Measurements from ENCODE around the gene ANKRD45.
"Not testable (repeated sequence)": the region's sequence is repeated elsewhere in the genome, so short reads cannot be mapped to it uniquely, and the experiment has no call there.

Gene ANKRD45

DNA sequence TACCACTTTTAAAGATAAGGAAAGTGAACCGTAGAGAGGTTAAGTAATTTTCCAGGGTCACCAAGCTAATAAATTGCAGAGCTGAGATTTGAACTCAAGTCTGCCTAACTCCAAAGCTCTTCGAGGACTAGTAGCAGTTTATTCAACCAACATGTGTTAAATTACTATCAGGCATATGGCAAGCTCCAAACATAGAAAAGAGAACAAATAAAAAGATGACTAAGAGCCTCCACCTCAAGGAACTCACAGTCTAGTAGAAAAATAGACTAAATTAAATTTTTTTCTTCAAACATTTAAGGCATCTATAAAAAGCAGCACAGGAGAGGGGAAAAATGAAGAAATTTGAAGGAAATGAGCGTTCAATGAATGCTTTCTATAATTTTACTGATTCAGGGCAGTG is 89.0 kb downstream of the ANKRD45 start:
- DNase-seq (ENCODE audit: low read depth): no peak
- TF ChIP-seq, protein P1, sequence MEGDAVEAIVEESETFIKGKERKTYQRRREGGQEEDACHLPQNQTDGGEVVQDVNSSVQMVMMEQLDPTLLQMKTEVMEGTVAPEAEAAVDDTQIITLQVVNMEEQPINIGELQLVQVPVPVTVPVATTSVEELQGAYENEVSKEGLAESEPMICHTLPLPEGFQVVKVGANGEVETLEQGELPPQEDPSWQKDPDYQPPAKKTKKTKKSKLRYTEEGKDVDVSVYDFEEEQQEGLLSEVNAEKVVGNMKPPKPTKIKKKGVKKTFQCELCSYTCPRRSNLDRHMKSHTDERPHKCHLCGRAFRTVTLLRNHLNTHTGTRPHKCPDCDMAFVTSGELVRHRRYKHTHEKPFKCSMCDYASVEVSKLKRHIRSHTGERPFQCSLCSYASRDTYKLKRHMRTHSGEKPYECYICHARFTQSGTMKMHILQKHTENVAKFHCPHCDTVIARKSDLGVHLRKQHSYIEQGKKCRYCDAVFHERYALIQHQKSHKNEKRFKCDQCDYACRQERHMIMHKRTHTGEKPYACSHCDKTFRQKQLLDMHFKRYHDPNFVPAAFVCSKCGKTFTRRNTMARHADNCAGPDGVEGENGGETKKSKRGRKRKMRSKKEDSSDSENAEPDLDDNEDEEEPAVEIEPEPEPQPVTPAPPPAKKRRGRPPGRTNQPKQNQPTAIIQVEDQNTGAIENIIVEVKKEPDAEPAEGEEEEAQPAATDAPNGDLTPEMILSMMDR (conservative IDR thresholded peaks at IDR 0.05; ENCODE audit: low read length): no peak

DNA sequence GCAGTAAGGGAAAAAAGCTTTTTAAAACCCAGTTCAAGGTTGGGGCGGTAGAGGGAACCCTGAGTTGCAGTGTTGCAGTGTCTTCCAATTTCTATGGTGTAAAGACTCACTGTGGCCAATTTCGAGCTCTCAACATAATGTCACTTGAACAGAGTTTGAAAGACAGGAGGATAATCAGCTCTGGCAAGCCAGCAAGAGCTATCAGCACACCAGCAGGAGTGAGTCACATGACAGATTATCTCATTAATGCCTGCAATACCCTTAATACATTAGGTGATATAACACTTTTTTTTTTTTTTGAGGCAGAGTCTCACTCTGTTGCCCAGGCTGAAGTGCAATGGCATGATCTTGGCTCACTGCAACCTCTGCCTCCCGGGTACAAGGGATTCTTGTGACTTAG is 89.6 kb downstream of the ANKRD45 start:
- DNase-seq (ENCODE audit: low read depth): no peak
- H3K4me3 ChIP-seq (ENCODE audit: low read length): no peak overlapping the region
- TF ChIP-seq, protein P1 (conservative IDR thresholded peaks at IDR 0.05; ENCODE audit: low read length): no peak

More for the DNA sequence above, 89.0 kb downstream of the ANKRD45 start:
- no peak overlapping the region for H3K4me3 ChIP-seq (ENCODE audit: low read length)

DNA sequence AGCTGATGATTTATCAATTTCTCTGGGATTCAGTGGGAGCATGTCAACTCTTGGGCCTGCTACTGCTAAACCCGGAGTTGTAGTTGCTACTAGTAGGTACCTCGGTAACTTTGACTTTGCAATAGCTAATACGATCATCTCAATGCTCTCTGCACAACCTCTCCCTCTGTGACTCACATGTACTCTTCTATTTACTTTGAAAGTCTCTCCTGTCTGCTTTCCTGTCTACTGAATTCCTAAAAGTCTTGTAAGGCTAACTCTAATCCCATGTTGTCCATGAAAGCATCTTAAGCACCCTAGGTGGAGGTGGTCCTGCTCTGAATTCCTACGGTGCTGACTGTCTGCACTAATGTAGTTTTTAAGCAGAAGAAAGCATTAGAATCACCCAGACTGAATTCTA is 96.1 kb downstream of the ANKRD45 start:
- H3K4me3 ChIP-seq (ENCODE audit: low read length): no peak overlapping the region
- TF ChIP-seq, protein P1 (conservative IDR thresholded peaks at IDR 0.05; ENCODE audit: low read length): no peak
- no peak for DNase-seq (ENCODE audit: low read depth)

DNA sequence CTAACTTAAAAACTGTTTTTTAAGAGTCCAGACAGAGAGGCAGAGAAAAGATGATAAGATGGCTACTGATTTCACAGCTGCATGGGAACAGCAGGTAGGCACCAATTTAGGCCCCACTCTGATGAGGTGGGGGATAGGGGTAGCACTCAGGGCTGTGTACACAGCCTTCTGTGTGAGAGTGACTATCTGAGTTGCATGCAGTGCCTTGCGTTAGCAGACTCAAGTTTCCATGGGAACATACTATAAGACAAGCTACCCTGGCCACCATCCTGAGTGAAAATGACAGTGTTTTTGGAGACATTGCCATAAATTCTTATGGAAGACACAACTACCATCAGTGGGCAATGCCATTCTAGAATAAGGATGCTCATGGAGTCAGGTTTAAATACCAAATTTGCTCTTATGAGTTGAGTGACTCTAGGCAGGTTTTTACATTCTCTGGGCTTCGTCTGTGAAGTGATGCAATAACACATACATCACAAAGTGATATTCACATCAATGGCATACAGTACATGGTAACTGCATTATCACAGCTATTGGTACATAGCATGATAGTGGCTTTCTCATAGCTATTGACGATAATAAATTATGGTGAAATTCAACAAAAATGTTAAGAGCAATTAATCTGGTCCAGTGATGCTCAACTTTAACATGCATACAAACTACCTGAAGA is 97.3 kb downstream of the ANKRD45 start:
- DNase-seq (ENCODE audit: low read depth): no peak

DNA sequence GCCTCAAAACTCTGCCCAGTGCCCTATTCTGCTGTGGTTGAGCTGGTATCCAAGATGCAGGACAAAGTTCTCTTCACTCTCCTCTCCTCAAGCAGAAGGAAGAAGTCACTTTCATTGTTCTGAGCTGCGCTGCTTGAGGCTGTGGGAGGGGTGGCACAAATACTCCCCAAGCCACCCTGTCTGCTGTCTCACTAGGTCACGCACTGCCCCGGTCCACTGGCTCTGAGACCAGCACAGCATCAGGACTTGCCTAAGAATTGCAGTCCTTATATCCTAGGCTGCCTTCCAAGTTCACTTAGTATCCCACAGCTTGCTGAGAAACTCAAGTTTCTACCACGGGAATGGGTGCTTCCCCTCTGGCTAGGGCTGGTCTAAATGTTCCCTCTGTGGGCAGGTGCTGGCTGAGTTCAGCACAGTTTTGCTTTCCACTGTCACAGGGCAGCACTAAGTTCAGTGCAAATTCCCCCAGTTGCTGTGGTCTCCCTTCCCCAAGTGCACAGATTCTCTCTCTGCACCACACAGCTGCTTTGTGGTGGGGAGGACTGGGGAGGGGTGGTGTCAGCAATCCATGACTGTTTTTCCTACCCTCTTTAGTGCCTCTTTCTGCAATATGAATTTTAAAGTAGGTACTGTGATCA is 99.2 kb downstream of the ANKRD45 start:
- no peak overlapping the region for H3K4me3 ChIP-seq (ENCODE audit: low read length)
- DNase-seq (ENCODE audit: low read depth): no peak
- TF ChIP-seq, protein P1 (conservative IDR thresholded peaks at IDR 0.05; ENCODE audit: low read length): no peak

More for the DNA sequence above, 97.3 kb downstream of the ANKRD45 start:
- H3K4me3 ChIP-seq (ENCODE audit: low read length): no peak overlapping the region
- TF ChIP-seq, protein P1 (conservative IDR thresholded peaks at IDR 0.05; ENCODE audit: low read length): no peak

DNA sequence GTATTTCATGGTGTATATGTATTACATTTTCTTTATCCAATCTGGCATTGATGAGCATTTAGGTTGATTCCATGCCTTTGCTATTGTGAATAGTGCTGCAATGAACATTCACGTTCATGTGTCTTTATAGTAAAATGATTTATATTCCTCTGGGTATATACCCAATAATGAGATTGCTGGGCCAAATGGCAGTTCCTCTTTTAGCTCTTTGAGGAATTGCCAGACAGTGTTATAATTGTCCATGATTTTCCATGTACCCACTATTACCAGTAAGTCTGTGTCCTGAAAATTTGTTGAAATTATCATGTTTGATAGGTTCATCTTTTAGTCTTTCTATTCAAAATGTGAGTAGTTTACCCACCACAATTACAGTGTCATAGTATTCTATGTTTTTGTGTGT is 101.2 kb downstream of the ANKRD45 start:
- TF ChIP-seq, protein P1 (conservative IDR thresholded peaks at IDR 0.05; ENCODE audit: low read length): no peak
- no peak for DNase-seq (ENCODE audit: low read depth)
- H3K4me3 ChIP-seq (ENCODE audit: low read length): no peak overlapping the region

DNA sequence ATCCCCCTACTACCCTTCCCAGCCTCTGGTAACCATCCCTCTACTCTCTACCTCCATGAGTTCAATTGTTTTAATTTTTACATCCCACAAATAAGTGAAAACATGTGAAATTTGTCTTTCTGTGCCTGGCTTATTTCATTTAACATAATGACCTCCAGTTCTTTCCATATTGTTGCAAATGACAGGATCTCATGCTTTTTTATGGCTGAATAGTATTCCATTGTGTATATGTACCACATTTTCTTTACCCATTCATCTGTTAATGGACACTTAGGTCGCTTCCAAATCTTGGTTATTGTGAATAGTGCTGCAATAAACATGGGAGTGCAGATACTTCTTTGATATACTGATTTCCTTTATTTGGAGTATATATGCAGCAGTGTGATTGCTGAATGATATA is 105.8 kb downstream of the ANKRD45 start:
- not testable (repeated sequence) for DNase-seq (ENCODE audit: low read depth); H3K4me3 ChIP-seq (ENCODE audit: low read length)
